Uterus (tissue), 4 donors: ENCODE measurements around the gene AGPAT2. TPM values are rescaled to one million over a fixed set of nuclear protein-coding genes. Genes with fewer than 3 reads are reported as not detected.
"Not testable (repeated sequence)": the region's sequence is repeated elsewhere in the genome, so short reads cannot be mapped to it uniquely, and the experiment has no call there.

ENCODE experiments used
- DNase-seq, 2 donors: peaks; one replicate each; pipeline ENCODE4 v3.0.0-alpha.2; 2019 to 2020
- H3K27ac ChIP-seq, 2 donors: fragments of 200-600 bp; sonication (generic); 1 replicate in 1 of 2; 2 replicates in 1 of 2; pipeline ENCODE4 v1.5.1; 2016 to 2018
- H3K27me3 ChIP-seq, 2 donors: fragments of 200-600 bp; sonication (generic); one replicate each; pipeline ENCODE4 v1.5.1; 2018 to 2019; ENCODE audit warnings: control low read depth in 1 of 2
- H3K36me3 ChIP-seq, 2 donors: fragments of 200-600 bp; sonication (generic); one replicate each; pipeline ENCODE4 v1.5.1; 2019; ENCODE audit warnings: control low read depth in 1 of 2
- H3K4me1 ChIP-seq, 2 donors: fragments of 200-600 bp; sonication (generic); one replicate each; pipeline ENCODE4 v1.5.1; 2018 to 2019; ENCODE audit warnings: control low read depth in 1 of 2
- H3K4me3 ChIP-seq, 2 donors: fragments of 200-600 bp; sonication (generic); 1 replicate in 1 of 2; 2 replicates in 1 of 2; pipeline ENCODE4 v1.5.1; 2018 to 2019; ENCODE audit warnings: mild to moderate bottlenecking in 1 of 2
- H3K9me3 ChIP-seq, 2 donors: fragments of 200-600 bp; sonication (generic); one replicate each; pipeline ENCODE4 v1.5.1; 2019; ENCODE audit warnings: control low read depth in 1 of 2
- POLR2A ChIP-seq, 2 donors: fragments of 450-650 bp; IDR thresholded peaks; one replicate each; pipeline ENCODE4 v1.6.1; 2016; ENCODE audit warnings: antibody characterized with exemption in 2 of 2, mild to moderate bottlenecking in 1 of 2, moderate library complexity in 1 of 2
- intact Hi-C: fragments of 100-400 bp; cut with DNase I; formaldehyde crosslinking; loops from one replicate; pipeline ENCODE4 v1.15.1; 2023; ENCODE audit warnings: low total_unique reads
- total RNA-seq, 4 donors: library from RNA; depleted of rRNA in 3 of 4; stranded (reverse); fragments of >200 nt in 3 of 4; gene quantifications; one replicate each; pipeline versions ENCODE4 v1.1.0 to v1.2.4, GENCODE V29; 2014 to 2023
- TF ChIP-seq, protein P1 (sequence below), 4 experiments: fragments of 200-600 bp in 2 of 4; fragments of 450-650 bp in 2 of 4; sonication (generic) in 2 of 4; IDR thresholded peaks; one replicate each; pipeline ENCODE4 v1.5.1; 2016 to 2019; ENCODE audit warnings: antibody characterized with exemption in 4 of 4, mild to moderate bottlenecking in 2 of 4, moderate library complexity in 1 of 4
- donor health status: DM: yes; HTN: yes; CAD: no.

AGPAT2 gene
- total RNA-seq, 4 donors from 2014 or later = 22.7 to 45.1 (median 38.6) TPM

DNA sequence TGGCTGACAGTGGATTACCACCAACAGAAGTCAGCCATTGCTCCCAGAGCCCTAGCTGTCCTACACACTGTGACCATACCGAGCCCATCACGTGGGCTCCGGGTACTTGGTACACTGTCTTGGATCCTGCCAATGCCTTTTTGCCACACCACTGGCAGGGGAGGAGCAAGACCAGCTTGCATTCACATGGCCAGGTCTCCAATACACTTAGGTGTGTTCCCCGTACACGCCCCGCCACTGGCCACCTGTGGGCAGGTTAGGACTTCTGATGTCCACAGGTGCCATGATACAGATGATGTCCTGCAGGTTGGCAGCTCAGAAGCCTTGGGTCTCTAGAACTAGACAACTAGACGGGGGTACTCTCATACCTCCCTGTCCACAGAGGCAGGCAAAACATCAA, 19.8 kb upstream of the AGPAT2 start:
- Histone ChIP-seq H3K36me3 (no peaks in the 10 kb centered on the region), H3K4me1 (peaks cover 0 to 5% of the 10 kb centered on the region in 2 donors), H3K27me3 (no peaks in the 10 kb centered on the region), H3K9me3 (no peaks in the 10 kb centered on the region), H3K4me3 (no peak overlapping the region), H3K27ac (no peak overlapping the region)
- no peak for DNase-seq
- TF ChIP-seq POLR2A (IDR thresholded peaks at IDR 0.05) = no peak
- intact Hi-C loops = no loop called here

DNA sequence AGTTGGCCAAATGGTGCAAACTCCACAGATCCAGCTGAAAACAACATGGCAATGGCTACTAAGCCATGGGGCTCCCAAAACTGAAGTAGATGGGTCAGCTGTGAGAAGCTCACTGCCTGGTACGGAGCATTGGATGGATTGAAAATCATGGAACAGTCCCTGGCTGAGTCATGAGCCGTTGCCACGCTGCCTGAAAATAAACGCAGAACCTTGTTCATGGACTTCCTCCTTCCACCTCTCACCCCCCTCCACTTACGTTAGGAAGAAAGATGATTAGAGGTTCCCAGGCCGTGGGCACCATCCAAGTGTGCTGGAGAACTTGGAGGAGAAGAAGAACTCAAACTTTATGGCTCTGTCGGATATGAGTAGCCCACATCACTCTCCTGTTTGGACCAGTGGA, 18.3 kb upstream of the AGPAT2 start:
- no peak overlapping the region for H3K4me3 ChIP-seq
- intact Hi-C loops = no loop called here

DNA sequence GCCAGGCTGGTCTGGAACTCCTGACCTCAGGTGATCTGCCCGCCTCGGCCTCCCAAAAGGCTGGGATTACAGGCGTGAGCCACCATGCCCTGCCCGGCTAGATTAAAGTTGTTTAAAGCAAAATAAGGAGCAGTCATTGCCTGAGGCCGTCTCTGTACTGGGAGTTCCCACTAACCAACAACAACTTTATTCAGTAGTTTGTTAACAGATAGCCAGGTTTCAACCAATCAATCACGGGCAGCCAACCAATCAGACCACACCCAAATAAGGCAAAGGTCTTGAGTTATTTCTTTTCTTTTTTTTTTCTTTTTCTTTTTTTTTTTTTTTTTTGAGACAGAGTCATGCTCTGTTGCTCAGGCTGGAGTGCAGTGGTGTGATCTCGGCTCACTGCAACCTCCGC, 17.5 kb upstream of the AGPAT2 start:
- H3K27ac ChIP-seq, H3K4me1 ChIP-seq, H3K9me3 ChIP-seq, DNase-seq, H3K4me3 ChIP-seq, H3K36me3 ChIP-seq, H3K27me3 ChIP-seq, intact Hi-C loops: not testable (repeated sequence)

More for the DNA sequence above, 18.3 kb upstream of the AGPAT2 start:
- Histone ChIP-seq H3K4me1 (no peaks in the 10 kb centered on the region), H3K27me3 (no peaks in the 10 kb centered on the region), H3K9me3 (no peaks in the 10 kb centered on the region), H3K36me3 (no peaks in the 10 kb centered on the region), H3K27ac (no peak overlapping the region)
- TF ChIP-seq, protein P1, sequence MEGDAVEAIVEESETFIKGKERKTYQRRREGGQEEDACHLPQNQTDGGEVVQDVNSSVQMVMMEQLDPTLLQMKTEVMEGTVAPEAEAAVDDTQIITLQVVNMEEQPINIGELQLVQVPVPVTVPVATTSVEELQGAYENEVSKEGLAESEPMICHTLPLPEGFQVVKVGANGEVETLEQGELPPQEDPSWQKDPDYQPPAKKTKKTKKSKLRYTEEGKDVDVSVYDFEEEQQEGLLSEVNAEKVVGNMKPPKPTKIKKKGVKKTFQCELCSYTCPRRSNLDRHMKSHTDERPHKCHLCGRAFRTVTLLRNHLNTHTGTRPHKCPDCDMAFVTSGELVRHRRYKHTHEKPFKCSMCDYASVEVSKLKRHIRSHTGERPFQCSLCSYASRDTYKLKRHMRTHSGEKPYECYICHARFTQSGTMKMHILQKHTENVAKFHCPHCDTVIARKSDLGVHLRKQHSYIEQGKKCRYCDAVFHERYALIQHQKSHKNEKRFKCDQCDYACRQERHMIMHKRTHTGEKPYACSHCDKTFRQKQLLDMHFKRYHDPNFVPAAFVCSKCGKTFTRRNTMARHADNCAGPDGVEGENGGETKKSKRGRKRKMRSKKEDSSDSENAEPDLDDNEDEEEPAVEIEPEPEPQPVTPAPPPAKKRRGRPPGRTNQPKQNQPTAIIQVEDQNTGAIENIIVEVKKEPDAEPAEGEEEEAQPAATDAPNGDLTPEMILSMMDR (IDR thresholded peaks at IDR 0.05) = no peak
- no peak for TF ChIP-seq POLR2A (IDR thresholded peaks at IDR 0.05)
- no peak for DNase-seq

DNA sequence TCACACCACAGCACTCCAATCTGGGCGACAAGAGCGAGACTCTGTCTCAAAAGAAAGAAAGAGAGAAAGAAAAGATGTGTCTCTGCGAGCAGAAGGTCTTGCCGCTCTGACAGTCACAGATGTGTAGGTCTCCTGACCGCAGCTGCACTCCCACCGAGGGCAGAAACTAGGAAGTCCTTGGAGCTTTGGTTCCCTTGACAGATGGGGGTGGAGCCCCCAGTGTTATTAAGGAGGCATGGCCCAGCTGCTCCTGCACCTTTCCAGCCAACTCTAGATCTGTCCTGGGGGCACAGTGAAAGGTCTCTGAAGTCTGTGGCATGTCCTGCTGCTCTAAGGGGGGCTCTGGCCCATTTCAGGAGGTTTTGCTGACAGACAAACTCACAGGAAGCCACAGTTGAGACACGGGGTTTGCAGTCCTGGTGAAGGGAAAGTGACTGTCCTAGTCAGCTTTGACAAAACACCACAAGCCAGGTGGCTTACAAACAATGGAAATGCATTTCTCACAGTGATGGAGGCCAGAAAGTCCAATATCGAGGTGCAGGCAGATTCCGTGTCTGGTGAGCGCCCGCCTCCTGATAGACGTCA, 16.1 kb upstream of the AGPAT2 start:
- intact Hi-C loops = no loop called here
- no peak for TF ChIP-seq POLR2A (IDR thresholded peaks at IDR 0.05)
- TF ChIP-seq, protein P1 (IDR thresholded peaks at IDR 0.05) = no peak

DNA sequence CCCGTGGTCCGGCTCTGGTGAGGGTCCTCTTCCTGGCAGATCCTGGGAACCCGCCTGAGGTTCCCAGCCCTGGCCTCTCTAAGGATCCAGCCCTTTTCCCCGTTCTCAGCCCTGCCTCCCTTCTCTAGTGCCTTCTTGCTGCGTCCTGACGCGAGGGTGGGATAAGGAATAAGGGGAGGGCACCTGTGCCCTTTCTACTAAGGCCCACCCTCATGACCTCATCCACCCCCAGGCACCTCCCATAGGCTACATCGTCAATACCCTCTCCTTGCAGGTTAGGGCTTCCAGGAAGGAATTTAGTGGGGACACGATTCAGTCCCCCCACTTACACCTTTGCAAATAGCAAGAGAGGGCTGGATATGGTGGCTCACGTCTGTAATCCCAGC, 14.4 kb upstream of the AGPAT2 start:
- Histone ChIP-seq H3K9me3 (no peaks in the 10 kb centered on the region), H3K4me1 (no peaks in the 10 kb centered on the region), H3K36me3 (no peaks in the 10 kb centered on the region), H3K4me3 (no peak overlapping the region), H3K27me3 (no peaks in the 10 kb centered on the region), H3K27ac (no peak overlapping the region)
- intact Hi-C loops = no loop called here
- TF ChIP-seq, protein P1 (IDR thresholded peaks at IDR 0.05) = no peak
- no peak for TF ChIP-seq POLR2A (IDR thresholded peaks at IDR 0.05)
- DNase-seq = no peak

More for the DNA sequence above, 16.1 kb upstream of the AGPAT2 start:
- Histone ChIP-seq H3K9me3 (no peaks in the 10 kb centered on the region), H3K27ac (no peak overlapping the region), H3K27me3 (no peaks in the 10 kb centered on the region), H3K4me1 (no peaks in the 10 kb centered on the region), H3K36me3 (no peaks in the 10 kb centered on the region), H3K4me3 (no peak overlapping the region)
- DNase-seq = no peak

DNA sequence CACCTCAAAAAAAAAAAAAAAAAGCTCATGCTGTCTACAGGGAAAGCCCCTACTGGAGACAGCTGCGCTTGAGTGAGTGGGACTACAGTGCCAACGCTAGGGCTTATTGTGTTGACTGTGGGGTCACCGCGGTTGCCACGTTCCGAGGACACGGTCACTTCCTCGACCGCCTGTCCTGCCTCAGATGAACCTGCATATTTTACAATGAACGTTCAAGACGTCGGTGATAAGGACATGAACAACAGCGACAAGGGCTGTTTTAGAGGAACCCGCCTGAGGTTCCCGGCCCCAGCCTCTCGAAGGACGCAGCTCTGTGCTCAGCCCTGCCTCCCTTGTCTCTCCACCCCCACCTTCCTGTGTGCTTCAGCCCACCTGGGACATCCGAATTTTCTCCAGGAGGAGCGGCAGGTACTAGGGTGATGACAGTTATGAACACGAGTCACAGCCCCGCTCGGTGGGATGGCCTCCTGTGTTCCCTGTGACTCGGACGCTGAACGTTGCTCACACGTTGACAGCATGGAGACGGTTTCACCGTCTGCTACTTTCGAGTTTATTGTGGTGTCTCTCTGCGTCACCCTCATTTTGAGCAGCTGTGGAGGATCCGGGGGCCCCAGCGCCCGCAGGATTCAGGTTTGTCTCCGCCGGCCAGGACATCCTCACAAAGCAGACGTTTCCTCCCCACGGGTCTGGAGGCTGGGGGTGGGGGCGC, 13.9 kb upstream of the AGPAT2 start:
- Histone ChIP-seq H3K36me3 (no peaks in the 10 kb centered on the region), H3K27me3 (no peaks in the 10 kb centered on the region), H3K9me3 (no peaks in the 10 kb centered on the region), H3K4me1 (no peaks in the 10 kb centered on the region), H3K27ac (no peak overlapping the region), H3K4me3 (no peak overlapping the region)
- intact Hi-C loops = no loop called here
- no peak for DNase-seq
- no peak for TF ChIP-seq POLR2A (IDR thresholded peaks at IDR 0.05)
- TF ChIP-seq, protein P1 (IDR thresholded peaks at IDR 0.05) = no peak
